Liver (tissue), 9 donors: ENCODE results near the gene KCTD16. TPM values are rescaled to one million over a fixed set of nuclear protein-coding genes. Genes with fewer than 3 reads are reported as not detected.

ENCODE experiments used
- DNase-seq: peaks from one replicate; pipeline ENCODE4 v3.0.0-alpha.2; 2017; ENCODE audit warnings: low spot score
- H3K27ac ChIP-seq, 2 donors: one replicate each; pipeline ENCODE4 v1.7.0; 2013; ENCODE audit warnings: inconsistent platforms in 2 of 2, low read length in 2 of 2, control low read depth in 1 of 2, low read depth in 1 of 2, mild to moderate bottlenecking in 1 of 2
- H3K27me3 ChIP-seq, 4 donors: one replicate each; pipeline versions ENCODE4 v1.6.1 to v1.7.0; 2013; ENCODE audit warnings: low read length in 3 of 4, inconsistent platforms in 1 of 4, mild to moderate bottlenecking in 1 of 4, moderate library complexity in 1 of 4; ENCODE audit not compliant: control insufficient read depth in 4 of 4, insufficient read depth in 4 of 4
- H3K36me3 ChIP-seq, 4 donors: one replicate each; pipeline versions ENCODE4 v1.6.1 to v1.7.0; 2013; ENCODE audit warnings: low read length in 3 of 4, mild to moderate bottlenecking in 3 of 4, low read depth in 1 of 4, moderate library complexity in 1 of 4; ENCODE audit not compliant: control insufficient read depth in 4 of 4, insufficient read depth in 3 of 4
- H3K4me1 ChIP-seq, 4 donors: one replicate each; pipeline versions ENCODE4 v1.6.1 to v1.7.0; 2013; ENCODE audit warnings: low read length in 3 of 4, mild to moderate bottlenecking in 3 of 4, moderate library complexity in 1 of 4; ENCODE audit not compliant: control insufficient read depth in 4 of 4, insufficient read depth in 4 of 4
- H3K4me3 ChIP-seq, 3 donors: one replicate each; pipeline versions ENCODE4 v1.6.1 to v1.7.0; 2013; ENCODE audit warnings: low read length in 3 of 3, control low read depth in 1 of 3, low read depth in 1 of 3, mild to moderate bottlenecking in 1 of 3
- H3K9ac ChIP-seq, 2 donors: one replicate each; pipeline ENCODE4 v1.7.0; 2013; ENCODE audit warnings: low read length in 2 of 2, mild to moderate bottlenecking in 2 of 2, moderate library complexity in 2 of 2, control low read depth in 1 of 2, low read depth in 1 of 2
- H3K9me3 ChIP-seq, 4 donors: one replicate each; pipeline versions ENCODE4 v1.6.1 to v1.7.0; 2013; ENCODE audit warnings: low read length in 3 of 4; ENCODE audit not compliant: control insufficient read depth in 4 of 4
- FOXA1 ChIP-seq: IDR thresholded peaks from 2 replicates; pipeline ENCODE4 v1.6.1; 2016; ENCODE audit warnings: antibody characterized with exemption
- GABPA ChIP-seq, 2 donors: IDR thresholded peaks in 1 of 2; conservative IDR thresholded peaks in 1 of 2; 2 replicates each; pipeline ENCODE4 v1.6.1; 2016; ENCODE audit warnings: antibody characterized with exemption in 2 of 2, mild to moderate bottlenecking in 1 of 2, moderate library complexity in 1 of 2
- HNF4G ChIP-seq: IDR thresholded peaks from 2 replicates; pipeline ENCODE4 v1.6.1; 2016; ENCODE audit warnings: antibody characterized with exemption
- RXRA ChIP-seq, 2 donors: IDR thresholded peaks; 2 replicates each; pipeline ENCODE4 v1.6.1; 2017 to 2018; ENCODE audit warnings: antibody characterized with exemption in 2 of 2, mild to moderate bottlenecking in 1 of 2
- SP1 ChIP-seq: IDR thresholded peaks from 2 replicates; pipeline ENCODE4 v1.6.1; 2018; ENCODE audit warnings: antibody characterized with exemption, mild to moderate bottlenecking
- TAF1 ChIP-seq: conservative IDR thresholded peaks from 2 replicates; pipeline ENCODE4 v1.6.1; 2016; ENCODE audit warnings: antibody characterized with exemption, mild to moderate bottlenecking
- YY1 ChIP-seq: IDR thresholded peaks from 2 replicates; pipeline ENCODE4 v1.6.1; 2016; ENCODE audit warnings: antibody characterized with exemption, mild to moderate bottlenecking
- WGBS: extraction: QIAGEN DNeasy Blood & Tissue Kit; methylation state at CpG from one replicate; pipeline ENCODE4 v1.1.7; 2013; 5-methylcytosine and 5-hydroxymethylcytosine counted together
- polyA plus RNA-seq, 2 donors: library from polyadenylated mRNA; stranded (reverse) in 1 of 2; unstranded in 1 of 2; fragments of 200-250 nt in 1 of 2; fragments of >200 nt in 1 of 2; fragmentation: Nextera tagmentation in 1 of 2; extraction: Ambion mirVana in 1 of 2; gene quantifications; one replicate each; pipeline versions ENCODE4 v1.2.1 to v1.2.3, GENCODE V29; 2013 to 2015
- total RNA-seq, 2 donors: library from RNA; depleted of rRNA; stranded (reverse); fragments of >200 nt; gene quantifications; one replicate each; pipeline ENCODE4 v1.2.3, GENCODE V29; 2014
- TF ChIP-seq, protein P1 (sequence below): IDR thresholded peaks from 2 replicates; pipeline ENCODE4 v1.6.1; 2016; ENCODE audit warnings: antibody characterized with exemption, mild to moderate bottlenecking
- TF ChIP-seq, protein P2 (sequence below): IDR thresholded peaks from 2 replicates; pipeline ENCODE4 v1.6.1; 2016; ENCODE audit warnings: antibody characterized with exemption
- TF ChIP-seq, protein P3 (sequence below): IDR thresholded peaks from 2 replicates; pipeline ENCODE4 v1.6.1; 2016; ENCODE audit warnings: antibody characterized with exemption
- TF ChIP-seq, protein P4 (sequence below): fragments of 150-350 bp; IDR thresholded peaks from 2 replicates; pipeline ENCODE4 v1.5.1; 2017; ENCODE audit warnings: improper control_type of control experiment, low read depth, low read length; ENCODE audit not compliant: missing input control
- donor health status: healthy.
- donor health status: healthy.
- donor health status: healthy.
- donor health status: healthy.
- donor health status: healthy.

Gene KCTD16
- total and polyA plus RNA-seq, 4 donors: under 0.01 to 0.05 (median 0.01) TPM; not detected in 1

DNA sequence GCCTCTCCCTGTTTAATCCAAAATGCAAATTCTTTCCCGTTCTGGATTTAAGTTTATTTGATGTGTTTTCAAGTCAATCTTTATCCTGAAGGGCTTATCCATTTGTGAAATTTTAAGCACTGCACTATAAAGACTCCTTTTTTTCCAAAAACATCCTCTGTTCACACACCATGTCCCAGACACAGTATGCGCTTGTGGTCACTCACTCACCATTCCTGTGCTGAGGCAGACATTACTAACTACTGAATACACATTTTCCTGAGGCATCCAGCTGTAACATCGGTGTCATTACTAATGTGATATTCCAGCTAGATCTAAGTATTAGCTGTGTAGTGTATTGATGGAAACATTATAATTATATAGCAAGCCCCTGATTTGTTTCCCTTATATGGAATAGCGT is 298.4 kb downstream of the KCTD16 start:
- TF ChIP-seq, protein P1, sequence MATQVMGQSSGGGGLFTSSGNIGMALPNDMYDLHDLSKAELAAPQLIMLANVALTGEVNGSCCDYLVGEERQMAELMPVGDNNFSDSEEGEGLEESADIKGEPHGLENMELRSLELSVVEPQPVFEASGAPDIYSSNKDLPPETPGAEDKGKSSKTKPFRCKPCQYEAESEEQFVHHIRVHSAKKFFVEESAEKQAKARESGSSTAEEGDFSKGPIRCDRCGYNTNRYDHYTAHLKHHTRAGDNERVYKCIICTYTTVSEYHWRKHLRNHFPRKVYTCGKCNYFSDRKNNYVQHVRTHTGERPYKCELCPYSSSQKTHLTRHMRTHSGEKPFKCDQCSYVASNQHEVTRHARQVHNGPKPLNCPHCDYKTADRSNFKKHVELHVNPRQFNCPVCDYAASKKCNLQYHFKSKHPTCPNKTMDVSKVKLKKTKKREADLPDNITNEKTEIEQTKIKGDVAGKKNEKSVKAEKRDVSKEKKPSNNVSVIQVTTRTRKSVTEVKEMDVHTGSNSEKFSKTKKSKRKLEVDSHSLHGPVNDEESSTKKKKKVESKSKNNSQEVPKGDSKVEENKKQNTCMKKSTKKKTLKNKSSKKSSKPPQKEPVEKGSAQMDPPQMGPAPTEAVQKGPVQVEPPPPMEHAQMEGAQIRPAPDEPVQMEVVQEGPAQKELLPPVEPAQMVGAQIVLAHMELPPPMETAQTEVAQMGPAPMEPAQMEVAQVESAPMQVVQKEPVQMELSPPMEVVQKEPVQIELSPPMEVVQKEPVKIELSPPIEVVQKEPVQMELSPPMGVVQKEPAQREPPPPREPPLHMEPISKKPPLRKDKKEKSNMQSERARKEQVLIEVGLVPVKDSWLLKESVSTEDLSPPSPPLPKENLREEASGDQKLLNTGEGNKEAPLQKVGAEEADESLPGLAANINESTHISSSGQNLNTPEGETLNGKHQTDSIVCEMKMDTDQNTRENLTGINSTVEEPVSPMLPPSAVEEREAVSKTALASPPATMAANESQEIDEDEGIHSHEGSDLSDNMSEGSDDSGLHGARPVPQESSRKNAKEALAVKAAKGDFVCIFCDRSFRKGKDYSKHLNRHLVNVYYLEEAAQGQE: no peak
- TF ChIP-seq SP1: no peak
- TF ChIP-seq, protein P2, sequence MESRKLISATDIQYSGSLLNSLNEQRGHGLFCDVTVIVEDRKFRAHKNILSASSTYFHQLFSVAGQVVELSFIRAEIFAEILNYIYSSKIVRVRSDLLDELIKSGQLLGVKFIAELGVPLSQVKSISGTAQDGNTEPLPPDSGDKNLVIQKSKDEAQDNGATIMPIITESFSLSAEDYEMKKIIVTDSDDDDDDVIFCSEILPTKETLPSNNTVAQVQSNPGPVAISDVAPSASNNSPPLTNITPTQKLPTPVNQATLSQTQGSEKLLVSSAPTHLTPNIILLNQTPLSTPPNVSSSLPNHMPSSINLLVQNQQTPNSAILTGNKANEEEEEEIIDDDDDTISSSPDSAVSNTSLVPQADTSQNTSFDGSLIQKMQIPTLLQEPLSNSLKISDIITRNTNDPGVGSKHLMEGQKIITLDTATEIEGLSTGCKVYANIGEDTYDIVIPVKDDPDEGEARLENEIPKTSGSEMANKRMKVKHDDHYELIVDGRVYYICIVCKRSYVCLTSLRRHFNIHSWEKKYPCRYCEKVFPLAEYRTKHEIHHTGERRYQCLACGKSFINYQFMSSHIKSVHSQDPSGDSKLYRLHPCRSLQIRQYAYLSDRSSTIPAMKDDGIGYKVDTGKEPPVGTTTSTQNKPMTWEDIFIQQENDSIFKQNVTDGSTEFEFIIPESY: no peak
- Histone ChIP-seq H3K4me3 (no peak overlapping the region), H3K9ac (no peak overlapping the region), H3K36me3 (no peaks in the 10 kb centered on the region), H3K9me3 (no peaks in the 10 kb centered on the region), H3K27me3 (no peaks in the 10 kb centered on the region), H3K27ac (no peak overlapping the region), H3K4me1 (no peaks in the 10 kb centered on the region)
- WGBS: 87% methylated on average over 4 of the region's 4 CpGs
- no peak for DNase-seq

DNA sequence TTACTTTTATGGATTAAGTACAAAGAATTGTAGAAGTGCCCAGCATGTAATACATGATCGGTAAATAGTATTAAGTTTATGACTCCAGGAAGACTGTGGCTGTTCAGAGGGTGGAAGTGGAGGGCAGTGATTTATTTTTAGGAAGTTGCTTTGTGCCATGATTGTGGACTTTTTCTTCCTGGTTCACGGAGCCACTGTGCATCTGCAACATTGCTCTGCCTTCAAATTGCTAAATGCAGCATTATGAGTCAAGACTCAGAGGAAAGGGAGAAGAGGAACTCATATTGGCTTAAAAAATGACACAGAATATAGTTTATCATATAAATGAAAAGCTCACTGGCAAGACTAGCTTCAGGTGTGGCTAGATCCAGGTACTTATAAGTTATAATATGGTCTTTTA is 301.5 kb downstream of the KCTD16 start:
- WGBS: 73% methylated on average over 2 of the region's 2 CpGs
- Histone ChIP-seq H3K4me1 (no peaks in the 10 kb centered on the region), H3K27me3 (no peaks in the 10 kb centered on the region), H3K36me3 (no peaks in the 10 kb centered on the region), H3K4me3 (no peak overlapping the region), H3K9me3 (no peaks in the 10 kb centered on the region), H3K9ac (no peak overlapping the region), H3K27ac (no peak overlapping the region)
- TF ChIP-seq GABPA (IDR thresholded peaks at IDR 0.05 in 1 of 2, conservative IDR thresholded peaks at IDR 0.05 in 1 of 2) (no peak), TAF1 (no peak), HNF4G (no peak)
- TF ChIP-seq, protein P3, sequence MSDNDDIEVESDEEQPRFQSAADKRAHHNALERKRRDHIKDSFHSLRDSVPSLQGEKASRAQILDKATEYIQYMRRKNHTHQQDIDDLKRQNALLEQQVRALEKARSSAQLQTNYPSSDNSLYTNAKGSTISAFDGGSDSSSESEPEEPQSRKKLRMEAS: no peak
- TF ChIP-seq, protein P4, sequence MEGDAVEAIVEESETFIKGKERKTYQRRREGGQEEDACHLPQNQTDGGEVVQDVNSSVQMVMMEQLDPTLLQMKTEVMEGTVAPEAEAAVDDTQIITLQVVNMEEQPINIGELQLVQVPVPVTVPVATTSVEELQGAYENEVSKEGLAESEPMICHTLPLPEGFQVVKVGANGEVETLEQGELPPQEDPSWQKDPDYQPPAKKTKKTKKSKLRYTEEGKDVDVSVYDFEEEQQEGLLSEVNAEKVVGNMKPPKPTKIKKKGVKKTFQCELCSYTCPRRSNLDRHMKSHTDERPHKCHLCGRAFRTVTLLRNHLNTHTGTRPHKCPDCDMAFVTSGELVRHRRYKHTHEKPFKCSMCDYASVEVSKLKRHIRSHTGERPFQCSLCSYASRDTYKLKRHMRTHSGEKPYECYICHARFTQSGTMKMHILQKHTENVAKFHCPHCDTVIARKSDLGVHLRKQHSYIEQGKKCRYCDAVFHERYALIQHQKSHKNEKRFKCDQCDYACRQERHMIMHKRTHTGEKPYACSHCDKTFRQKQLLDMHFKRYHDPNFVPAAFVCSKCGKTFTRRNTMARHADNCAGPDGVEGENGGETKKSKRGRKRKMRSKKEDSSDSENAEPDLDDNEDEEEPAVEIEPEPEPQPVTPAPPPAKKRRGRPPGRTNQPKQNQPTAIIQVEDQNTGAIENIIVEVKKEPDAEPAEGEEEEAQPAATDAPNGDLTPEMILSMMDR: no peak
- no peak for DNase-seq

DNA sequence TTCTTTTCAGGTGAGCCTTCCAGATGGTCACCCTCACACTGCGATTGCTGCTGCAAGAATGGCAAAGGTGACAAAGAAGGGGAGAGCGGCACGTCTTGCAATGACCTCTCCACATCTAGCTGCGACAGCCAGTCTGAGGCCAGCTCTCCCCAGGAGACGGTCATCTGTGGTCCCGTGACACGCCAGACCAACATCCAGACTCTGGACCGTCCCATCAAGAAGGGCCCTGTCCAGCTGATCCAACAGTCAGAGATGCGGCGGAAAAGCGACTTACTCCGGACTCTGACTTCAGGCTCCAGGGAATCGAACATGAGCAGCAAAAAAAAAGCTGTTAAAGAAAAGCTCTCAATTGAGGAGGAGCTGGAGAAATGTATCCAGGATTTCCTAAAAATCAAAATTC is 303.0 kb downstream of the KCTD16 start:
- Histone ChIP-seq H3K9me3 (no peaks in the 10 kb centered on the region), H3K4me3 (no peak overlapping the region), H3K4me1 (no peaks in the 10 kb centered on the region), H3K36me3 (no peaks in the 10 kb centered on the region), H3K27me3 (no peaks in the 10 kb centered on the region), H3K9ac (no peak overlapping the region), H3K27ac (no peak overlapping the region)
- 91% methylated on average over 13 of the region's 13 CpGs for WGBS
- no peak for DNase-seq
- TF ChIP-seq, protein P3: no peak
- TF ChIP-seq, protein P4: no peak
- no peak for TF ChIP-seq GABPA (IDR thresholded peaks at IDR 0.05 in 1 of 2, conservative IDR thresholded peaks at IDR 0.05 in 1 of 2)
- no peak for TF ChIP-seq SP1
- no peak for TF ChIP-seq RXRA (IDR thresholded peaks at IDR 0.05)
- no peak for TF ChIP-seq YY1
- TF ChIP-seq, protein P2: no peak
- no peak for TF ChIP-seq FOXA1
